Medulla oblongata (tissue), 1 donor: ENCODE results near the gene RAP2C.
"Not testable (repeated sequence)": the region's sequence is repeated elsewhere in the genome, so short reads cannot be mapped to it uniquely, and the experiment has no call there.

ENCODE experiments used
- DNase-seq: peaks from one replicate; pipeline ENCODE4 v3.0.0-alpha.2; 2015; ENCODE audit errors: extremely low spot score

The RAP2C gene

GRCh38 chrX:132199941-132200340, 19.3 kb downstream of the RAP2C start:
- no peak for DNase-seq

GRCh38 chrX:132193872-132194574, 25.2 kb downstream of the RAP2C start:
- DNase-seq = no peak

GRCh38 chrX:132191938-132192337, 27.3 kb downstream of the RAP2C start:
- no peak for DNase-seq

- no peak for DNase-seq
These were observed 31.1 kb downstream of the RAP2C start for GRCh38 chrX:132188175-132188574.

DNA sequence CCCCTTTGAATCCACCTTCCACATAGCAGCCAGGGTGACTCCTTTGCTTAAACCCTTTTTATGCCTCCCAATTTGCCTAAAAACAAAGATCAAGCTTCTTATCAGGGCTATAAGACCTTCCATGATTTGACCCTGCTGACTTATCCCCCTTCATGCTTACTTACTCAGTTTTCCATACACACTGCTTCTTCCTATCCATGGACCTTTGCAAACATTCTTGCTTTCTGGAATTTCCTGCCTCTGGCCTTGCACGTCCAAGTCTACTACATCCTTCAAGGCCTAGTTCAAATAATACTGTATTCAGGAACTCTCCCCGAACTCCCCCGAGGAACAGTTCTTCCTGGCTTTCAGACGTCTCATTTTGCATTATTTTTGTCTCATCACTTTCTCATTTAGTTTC, 31.8 kb downstream of the RAP2C start:
- DNase-seq = no peak

DNA sequence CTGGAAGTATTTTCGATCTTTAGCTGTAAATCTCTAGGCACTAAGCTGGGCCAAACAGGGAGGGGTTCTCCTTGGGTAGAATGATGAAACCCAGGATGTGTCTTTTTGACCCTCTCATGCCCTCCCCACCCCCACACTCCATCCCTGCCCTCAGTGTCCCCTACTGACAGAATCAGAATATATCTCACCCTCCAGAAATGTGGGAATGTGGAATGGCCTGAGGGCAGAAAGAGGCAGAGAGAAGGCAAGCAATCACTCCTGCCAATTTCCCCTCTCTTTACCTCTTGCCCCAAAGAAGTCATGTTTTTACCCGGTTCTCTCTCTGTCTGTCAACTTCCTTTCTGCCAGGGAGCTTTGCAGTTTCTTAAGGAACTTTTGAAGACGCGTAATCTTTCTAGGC, 34.4 kb downstream of the RAP2C start:
- DNase-seq = no peak

DNA sequence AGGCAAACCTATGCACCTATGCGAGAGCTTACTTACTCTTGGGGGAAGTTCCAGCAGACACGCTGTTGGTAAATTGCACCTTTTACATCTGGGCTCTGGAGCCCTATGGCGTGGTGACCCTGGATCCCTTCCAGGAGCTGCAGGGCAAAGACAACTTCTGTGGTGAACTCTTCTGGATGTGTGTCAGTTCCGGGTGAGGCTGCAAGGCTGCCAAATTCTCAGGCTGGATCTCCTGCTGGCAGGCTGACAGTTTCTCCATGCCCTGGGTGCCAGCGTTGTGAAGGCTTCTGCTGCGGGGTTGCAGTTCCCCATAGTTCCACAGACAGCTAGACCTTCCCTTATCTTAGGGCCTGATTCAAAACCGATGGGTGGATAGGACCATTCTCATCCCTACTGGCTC, 37.9 kb downstream of the RAP2C start:
- no peak for DNase-seq

DNA sequence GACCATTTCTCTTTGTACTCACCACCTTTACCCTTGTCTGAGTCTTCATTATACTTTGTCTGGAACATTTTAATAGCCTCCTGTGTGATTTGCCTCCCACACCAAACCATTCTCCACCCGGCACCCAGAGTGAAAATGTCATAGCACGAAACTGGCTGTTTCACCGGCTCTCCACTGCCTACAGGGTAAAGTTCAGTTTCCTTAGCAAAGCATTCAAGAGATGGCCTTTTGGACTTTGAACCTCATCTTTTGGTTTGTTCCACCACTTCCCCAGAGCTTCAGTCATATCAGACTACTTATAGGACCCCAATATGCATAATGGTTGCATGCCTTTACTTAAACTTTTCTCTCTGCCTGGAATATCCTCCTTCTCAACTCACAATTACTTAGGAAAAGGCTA, 38.3 kb downstream of the RAP2C start:
- no peak for DNase-seq

- no peak for DNase-seq
These were observed 45.6 kb downstream of the RAP2C start for GRCh38 chrX:132173647-132174046.

- DNase-seq = no peak
These were observed 47.4 kb downstream of the RAP2C start for GRCh38 chrX:132171881-132172280.

DNA sequence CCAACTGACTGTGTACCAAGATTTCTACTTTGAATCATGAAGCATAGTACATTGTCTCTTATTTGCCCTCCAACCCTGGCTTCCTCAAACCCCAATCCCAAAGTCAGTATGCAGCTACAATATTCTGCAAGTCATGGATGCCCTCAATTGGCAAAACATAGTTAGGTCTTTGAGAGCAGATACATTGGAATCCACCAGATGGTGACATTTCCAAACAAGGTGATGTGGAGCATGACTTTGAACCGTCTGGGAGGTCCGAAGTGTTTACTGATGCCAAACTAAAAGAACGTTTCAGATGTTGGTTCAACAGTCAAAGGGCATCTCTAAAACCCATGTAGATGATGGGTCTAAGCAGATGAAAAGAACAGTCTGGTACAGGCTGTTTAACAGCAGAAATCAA, 47.8 kb downstream of the RAP2C start:
- no peak for DNase-seq

DNA sequence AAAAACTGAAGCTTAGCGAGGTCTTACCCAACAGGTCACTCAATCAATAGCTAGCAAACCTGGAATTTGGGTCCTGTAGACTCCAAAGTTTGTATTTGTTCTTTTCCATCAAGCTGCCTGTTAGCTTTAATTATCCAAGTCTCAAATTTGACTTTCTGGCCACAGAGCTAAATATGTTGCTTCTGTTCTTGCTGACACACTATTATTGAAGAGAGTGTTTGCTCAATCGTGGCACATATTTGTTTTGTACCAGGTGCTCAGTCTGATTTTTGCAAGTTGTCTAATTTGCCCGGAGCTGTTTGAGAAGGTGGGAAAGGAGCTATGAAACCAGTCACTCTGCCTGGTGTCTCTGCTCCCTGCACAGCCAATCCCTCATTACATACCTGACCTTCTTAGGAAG, 49.7 kb downstream of the RAP2C start:
- DNase-seq = no peak

DNA sequence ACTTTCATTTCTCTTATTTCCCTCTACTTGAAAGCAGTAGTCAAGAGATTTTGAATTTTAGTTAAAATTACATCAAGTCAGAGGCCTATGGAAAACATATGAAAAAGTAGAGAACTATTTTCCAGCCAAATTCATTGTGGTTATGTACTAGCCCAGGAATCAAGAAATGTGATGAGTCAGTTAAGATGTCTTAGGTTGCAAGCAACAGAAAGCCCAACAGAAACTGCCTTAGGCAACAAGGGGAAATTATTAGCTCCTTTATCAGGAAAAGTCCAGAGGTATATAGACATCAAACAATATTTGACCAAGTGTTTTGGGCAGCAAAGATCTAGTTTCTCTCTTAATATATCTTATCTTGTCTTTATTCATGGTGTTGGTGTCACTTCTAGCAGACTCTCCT, 53.6 kb downstream of the RAP2C start:
- DNase-seq = no peak

GRCh38 chrX:132165005-132165404, 54.2 kb downstream of the RAP2C start:
- no peak for DNase-seq

- DNase-seq = not testable (repeated sequence)
These were observed 56.2 kb downstream of the RAP2C start for GRCh38 chrX:132163094-132163493.

DNA sequence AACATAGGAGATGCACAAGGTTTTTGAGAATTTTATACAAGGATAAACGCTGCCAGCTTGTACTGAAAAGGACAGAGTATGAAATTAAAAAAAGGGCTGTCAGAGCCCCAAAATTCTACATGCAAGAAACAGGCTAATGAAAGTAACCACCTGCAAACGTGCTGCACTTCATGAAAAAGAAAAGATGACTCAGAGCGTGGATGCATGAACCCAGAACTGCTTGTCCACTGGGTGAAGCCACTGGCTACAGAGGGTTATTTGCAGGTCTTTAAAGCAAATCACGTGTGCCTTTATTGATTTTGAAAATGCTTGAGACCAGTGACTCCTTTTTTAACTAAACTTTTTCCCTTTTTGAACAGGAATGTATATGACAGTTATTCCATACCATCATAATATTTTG, 66.1 kb downstream of the RAP2C start:
- no peak for DNase-seq
